Progenitor cell of endocrine pancreas (in vitro differentiated cells): Measurements from ENCODE around the gene ENTPD1. TPM values are rescaled to one million over a fixed set of nuclear protein-coding genes. Genes with fewer than 3 reads are reported as not detected.

Experiments
- DNase-seq: peaks from one replicate; pipeline ENCODE4 v3.0.0; 2021; ENCODE audit warnings: low spot score; ENCODE audit not compliant: unreplicated experiment
- H3K27ac Mint-ChIP-seq: 2 replicates; pipeline ENCODE4 v1.8.0; 2021; ENCODE audit warnings: mild to moderate bottlenecking, moderate library complexity, mixed read lengths
- H3K27me3 Mint-ChIP-seq: 2 replicates; pipeline ENCODE4 v1.8.0; 2021; ENCODE audit warnings: mixed read lengths
- H3K36me3 Mint-ChIP-seq: 2 replicates; pipeline ENCODE4 v1.8.0; 2022; ENCODE audit warnings: mixed read lengths; ENCODE audit not compliant: insufficient read depth
- H3K4me1 Mint-ChIP-seq: 2 replicates; pipeline ENCODE4 v1.8.0; 2021; ENCODE audit warnings: low read depth, mixed read lengths
- H3K4me3 Mint-ChIP-seq: 2 replicates; pipeline ENCODE4 v1.8.0; 2021; ENCODE audit warnings: low read depth, mild to moderate bottlenecking, moderate library complexity, mixed read lengths
- H3K9me3 Mint-ChIP-seq: 2 replicates; pipeline ENCODE4 v1.8.0; 2021; ENCODE audit warnings: low read depth, mixed read lengths
- CTCF ChIP-seq: fragments of 200-600 bp; sonication (generic); IDR thresholded peaks from one replicate; pipeline ENCODE4 v1.5.0; 2021; ENCODE audit warnings: antibody characterized with exemption, mild to moderate bottlenecking; ENCODE audit not compliant: unreplicated experiment
- total RNA-seq: library from RNA; stranded (reverse); gene quantifications from 2 replicates; pipeline ENCODE4 v1.2.1, GENCODE V29; 2021

Gene ENTPD1
- total RNA-seq, 1 donor from 2014 or later: not detected

GRCh38 chr10:95783741-95784140 is 27.8 kb downstream of the ENTPD1 start:
- H3K36me3 Mint-ChIP-seq: no peaks in the 10 kb centered on the region
- H3K4me1 Mint-ChIP-seq: no peaks in the 10 kb centered on the region
- H3K27ac Mint-ChIP-seq: no peak overlapping the region
- TF ChIP-seq CTCF: no peak
- H3K27me3 Mint-ChIP-seq: peaks cover 9% of the 10 kb centered on the region
- no peak overlapping the region for H3K4me3 Mint-ChIP-seq
- no peak for DNase-seq
- peaks cover under 1% of the 10 kb centered on the region for H3K9me3 Mint-ChIP-seq

DNA sequence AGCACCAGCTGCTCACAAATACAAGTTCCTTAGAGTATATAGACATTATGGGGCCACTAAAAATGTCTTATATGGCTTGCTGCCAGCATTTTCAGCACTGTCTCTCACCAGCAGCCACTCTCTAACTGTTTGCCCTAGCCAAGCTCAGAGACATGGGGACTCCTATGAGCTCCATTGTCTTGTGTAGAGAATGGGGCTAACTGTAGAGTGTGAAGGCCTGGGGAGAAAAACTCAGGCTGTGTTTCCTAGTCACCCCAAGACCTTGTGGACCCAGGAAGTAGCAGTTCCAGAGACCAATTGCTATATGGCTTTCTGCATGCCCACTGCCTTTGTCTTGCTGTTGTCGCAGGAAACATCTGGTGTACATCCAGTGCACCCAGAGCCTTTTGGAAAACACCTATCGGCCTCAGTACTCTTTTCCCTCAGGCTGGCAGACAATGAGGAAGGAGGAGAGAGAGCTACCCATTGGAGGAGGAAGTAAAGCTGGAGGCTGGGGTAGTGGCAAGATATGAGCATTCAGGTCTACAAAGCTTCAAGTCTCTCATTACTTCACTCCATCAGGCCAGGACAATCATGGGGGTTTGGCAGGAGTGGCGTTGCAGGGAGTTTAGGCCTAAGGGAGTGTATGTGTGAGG is 28.4 kb downstream of the ENTPD1 start:
- H3K27me3 Mint-ChIP-seq: peaks cover 9% of the 10 kb centered on the region
- H3K4me3 Mint-ChIP-seq: no peak overlapping the region
- no peaks in the 10 kb centered on the region for H3K4me1 Mint-ChIP-seq
- TF ChIP-seq CTCF: no peak
- H3K9me3 Mint-ChIP-seq: no peaks in the 10 kb centered on the region
- DNase-seq: no peak
- no peak overlapping the region for H3K27ac Mint-ChIP-seq
- no peaks in the 10 kb centered on the region for H3K36me3 Mint-ChIP-seq

GRCh38 chr10:95785317-95785716 is 29.4 kb downstream of the ENTPD1 start:
- peaks cover 9% of the 10 kb centered on the region for H3K27me3 Mint-ChIP-seq
- H3K4me1 Mint-ChIP-seq: no peaks in the 10 kb centered on the region
- no peak overlapping the region for H3K4me3 Mint-ChIP-seq
- no peaks in the 10 kb centered on the region for H3K36me3 Mint-ChIP-seq
- no peak overlapping the region for H3K27ac Mint-ChIP-seq
- DNase-seq: no peak
- H3K9me3 Mint-ChIP-seq: no peaks in the 10 kb centered on the region
- no peak for TF ChIP-seq CTCF

DNA sequence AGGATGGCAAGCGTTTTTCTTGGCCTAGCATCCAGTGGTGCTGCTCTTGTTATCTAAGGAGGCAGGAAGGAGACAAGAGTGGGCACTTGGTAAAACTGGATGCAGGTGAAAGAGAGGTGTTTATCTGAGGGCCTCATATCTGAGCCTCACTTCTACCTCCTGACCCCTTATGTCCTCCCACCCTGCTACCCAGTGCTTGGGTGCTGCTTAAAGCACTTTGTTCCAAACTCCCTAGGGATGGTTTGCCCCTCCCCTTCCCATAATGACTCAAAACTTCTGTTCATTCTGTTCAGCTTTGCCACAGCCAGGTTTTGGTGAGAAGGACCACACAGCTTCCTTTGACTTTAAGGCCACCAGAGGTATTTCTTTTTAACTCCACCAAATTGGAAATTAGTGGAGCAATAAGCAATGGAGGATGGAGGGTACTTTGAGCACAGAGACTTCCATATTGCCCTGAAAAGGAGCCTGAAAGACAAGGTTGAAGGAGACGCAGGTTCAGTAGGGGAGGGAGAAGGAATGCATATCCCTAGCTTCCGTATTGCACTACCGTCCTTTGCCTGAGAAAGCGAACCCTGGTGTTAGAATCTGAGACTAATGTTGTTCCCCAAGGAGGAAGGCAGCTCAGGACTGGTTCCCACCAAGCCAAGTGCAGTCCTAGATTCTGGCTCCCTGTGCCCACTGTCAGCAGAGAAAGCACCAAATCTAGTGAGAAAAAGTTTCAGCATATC is 30.1 kb downstream of the ENTPD1 start:
- Mint-ChIP-seq H3K27me3 (peaks cover 9% of the 10 kb centered on the region), H3K36me3 (no peaks in the 10 kb centered on the region), H3K4me1 (no peaks in the 10 kb centered on the region), H3K27ac (no peak overlapping the region), H3K4me3 (no peak overlapping the region), H3K9me3 (no peaks in the 10 kb centered on the region)
- no peak for TF ChIP-seq CTCF
- DNase-seq: no peak

DNA sequence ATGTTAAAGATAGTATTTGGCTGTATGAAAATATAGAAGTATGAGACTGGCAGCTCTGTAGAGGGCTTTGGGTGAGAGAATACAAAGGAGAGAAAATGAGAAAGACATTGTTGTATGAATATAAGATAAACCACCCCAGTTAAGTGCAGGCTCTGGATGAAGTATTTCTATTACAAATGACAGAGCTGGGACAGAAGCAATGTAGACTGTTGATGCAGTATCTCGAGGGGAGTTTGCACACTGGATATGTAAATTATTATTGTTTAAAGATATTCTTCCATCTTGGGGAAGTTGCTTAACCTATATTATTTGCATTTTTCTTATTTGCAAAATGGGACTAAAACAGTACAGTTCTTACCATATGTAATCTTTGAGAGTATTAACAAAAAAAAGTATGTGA is 31.5 kb downstream of the ENTPD1 start:
- no peak for TF ChIP-seq CTCF
- Mint-ChIP-seq H3K9me3 (no peaks in the 10 kb centered on the region), H3K4me1 (no peaks in the 10 kb centered on the region), H3K27ac (no peak overlapping the region), H3K36me3 (no peaks in the 10 kb centered on the region), H3K27me3 (peaks cover 5% of the 10 kb centered on the region), H3K4me3 (no peak overlapping the region)
- DNase-seq: no peak
